ENCODE data around the gene PATJ.
"Not testable (repeated sequence)": the region's sequence is repeated elsewhere in the genome, so short reads cannot be mapped to it uniquely, and the experiment has no call there.

Gene PATJ

DNA sequence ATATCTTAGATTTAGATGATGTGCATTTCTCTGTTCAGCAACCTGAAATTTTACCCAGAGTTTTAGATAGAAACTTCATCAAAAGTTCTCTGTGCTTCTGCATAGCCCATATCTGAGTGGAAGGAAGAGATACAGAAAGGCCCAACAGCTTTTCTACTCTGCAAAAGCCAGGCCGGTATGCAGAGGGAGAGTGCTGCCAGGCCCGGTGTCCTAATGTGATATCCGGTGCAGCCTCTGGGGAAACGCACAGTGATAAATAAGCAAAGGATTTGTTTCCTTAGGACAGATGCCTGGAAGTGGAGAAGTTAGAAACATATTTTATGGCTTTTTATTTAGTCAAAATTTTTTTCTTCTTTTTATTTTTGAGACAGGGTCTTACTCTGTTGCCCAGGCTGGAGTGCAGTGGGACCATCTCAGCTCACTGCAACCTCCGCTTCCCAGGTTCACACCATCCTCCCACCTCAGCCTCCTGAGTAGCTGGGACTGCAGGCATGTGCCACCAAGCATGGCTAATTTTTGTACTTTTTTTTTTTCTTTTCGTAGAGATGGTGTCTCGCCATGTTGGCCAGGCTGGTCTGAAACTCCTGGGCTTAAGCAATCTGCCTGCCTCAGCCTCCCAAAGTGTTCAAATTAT is 145.8 kb downstream of the PATJ start:
- DNase-seq, result no peak

- DNase-seq, result no peak
Observed at GRCh38 chr1:61888808-61889207, 146.5 kb downstream of the PATJ start.

DNA sequence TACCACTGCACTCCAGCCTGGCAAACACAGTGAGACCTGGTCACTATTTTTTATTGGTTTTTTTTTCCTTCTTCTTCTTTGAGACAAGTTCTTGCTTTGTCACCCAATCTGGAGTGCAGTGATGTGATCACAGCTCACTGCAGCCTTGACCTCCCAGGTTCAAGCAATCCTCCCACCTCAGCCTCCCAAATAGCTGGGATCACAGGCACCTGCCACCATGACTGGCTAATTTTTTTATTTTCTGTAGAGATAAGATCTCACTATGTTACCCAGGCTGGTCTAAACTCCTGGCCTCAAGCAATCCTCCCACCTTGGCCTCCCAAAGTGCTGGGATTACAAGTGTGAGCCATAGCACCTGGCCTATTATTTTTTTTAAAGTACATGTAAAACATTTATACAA is 148.2 kb downstream of the PATJ start:
- DNase-seq, result not testable (repeated sequence)

DNA sequence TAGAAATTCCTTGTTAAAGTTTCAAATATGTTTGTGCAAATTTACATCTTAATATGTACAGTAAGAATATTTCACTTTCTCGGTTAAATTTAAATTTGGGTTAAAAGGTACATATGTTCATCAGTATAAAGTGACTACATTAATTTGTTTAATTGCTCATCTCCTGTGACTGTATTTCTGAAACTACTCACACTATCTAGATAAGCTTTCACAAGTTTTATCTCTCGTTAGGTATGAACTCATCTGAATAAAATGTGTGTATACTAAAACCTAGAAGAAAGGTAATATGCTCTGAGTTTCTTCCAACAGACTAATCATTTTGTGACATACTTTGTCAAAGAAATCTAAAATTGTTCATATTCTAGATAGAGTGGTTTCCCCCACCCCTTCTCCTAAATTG is 150.7 kb downstream of the PATJ start:
- no peak for DNase-seq

- DNase-seq, result not testable (repeated sequence)
Observed at GRCh38 chr1:61894296-61894695, 152.0 kb downstream of the PATJ start.

DNA sequence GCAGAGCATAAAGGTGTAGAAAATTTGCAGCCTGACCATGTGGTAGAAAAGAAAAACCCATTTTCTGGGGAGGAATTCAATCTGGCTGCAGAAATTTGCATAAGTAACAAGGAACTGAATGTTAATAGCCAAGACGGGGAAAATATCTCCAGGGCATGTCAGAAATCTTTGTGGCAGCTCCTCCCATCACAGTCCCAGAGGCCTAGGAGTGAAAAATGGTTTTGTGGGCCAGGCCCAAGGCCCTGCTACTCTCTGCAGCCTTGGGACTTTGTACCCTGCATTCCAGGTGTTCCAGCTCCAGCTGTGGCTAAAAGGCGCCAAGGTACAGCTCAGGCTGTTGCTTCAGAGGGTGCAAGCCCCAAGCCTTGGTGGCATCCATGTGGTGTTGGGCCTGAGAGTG is 152.9 kb downstream of the PATJ start:
- DNase-seq, result no peak

- no peak for DNase-seq
Observed at GRCh38 chr1:61898658-61899057, 156.4 kb downstream of the PATJ start.

GRCh38 chr1:61904354-61904753 is 162.1 kb downstream of the PATJ start:
- DNase-seq, result no peak

GRCh38 chr1:61907102-61907501 is 164.8 kb downstream of the PATJ start:
- no peak for DNase-seq

DNA sequence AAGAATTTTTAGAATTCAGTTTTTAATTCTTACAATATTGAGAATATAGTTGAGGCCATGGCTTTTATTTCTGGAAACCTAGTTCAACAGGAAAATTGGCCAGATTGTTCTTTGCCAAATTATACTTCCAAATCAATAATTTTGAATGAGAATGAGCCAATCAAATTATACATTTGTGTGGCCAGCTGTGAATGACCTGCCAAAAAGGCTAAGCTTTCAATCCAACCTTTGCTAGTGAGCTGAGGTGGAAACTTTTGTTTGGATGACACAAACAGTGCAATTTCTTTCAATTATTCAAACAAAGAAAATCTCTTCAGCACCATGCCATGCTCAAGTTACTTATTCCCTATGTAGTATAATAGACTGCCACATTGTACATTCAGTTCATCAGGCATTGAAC is 167.8 kb downstream of the PATJ start:
- DNase-seq, result no peak

DNA sequence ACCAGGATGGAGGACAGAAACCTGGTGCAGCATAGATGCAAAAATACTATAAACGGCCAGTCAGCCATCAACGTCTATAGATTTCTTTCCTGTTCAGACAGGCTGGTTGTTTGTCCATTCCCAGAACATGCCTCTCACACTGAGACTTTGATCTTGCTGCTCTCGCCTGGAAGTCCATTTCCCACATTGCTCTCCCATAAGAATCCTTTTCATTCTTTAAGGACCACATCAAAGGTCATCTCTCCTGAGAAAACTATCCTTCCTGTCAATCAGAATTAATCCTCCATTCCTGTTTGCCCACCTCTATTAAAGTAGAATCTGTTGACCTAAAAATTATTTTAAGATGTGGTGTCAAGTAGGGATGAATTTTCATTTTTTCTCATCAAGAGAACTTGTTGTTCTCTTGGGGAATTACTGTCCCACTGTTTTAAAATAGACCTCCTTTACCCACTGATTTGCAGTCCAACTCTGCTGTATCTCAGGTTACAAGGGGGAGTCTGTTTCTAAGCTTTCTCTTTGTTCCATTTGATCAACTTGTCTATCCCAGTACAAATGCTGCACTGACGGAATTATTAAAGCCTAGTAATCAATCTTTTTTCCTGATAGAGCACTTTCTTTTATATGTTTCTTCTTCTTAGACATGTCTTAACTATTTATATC is 172.7 kb downstream of the PATJ start:
- no peak for DNase-seq

DNA sequence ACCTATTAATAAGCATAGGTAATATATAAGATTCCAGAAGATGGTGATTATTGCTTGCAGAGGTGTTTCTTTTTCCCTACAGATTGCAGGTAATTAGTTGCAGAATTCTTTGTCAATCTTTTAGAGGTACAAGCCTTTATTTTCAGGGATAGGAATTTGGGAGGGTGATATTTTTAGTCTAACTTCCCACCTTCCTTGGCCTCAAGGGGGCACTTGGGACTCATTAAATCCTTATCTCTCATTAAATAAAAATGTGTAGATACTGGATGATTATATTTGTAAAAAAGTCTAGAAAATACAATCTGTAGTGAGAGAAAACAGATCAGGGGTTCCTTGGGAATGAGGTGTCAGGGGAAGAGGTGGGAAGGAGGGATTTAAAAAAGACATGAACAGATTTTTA is 179.2 kb downstream of the PATJ start:
- DNase-seq, result no peak

GRCh38 chr1:61922950-61923480 is 180.7 kb downstream of the PATJ start:
- no peak for DNase-seq

DNA sequence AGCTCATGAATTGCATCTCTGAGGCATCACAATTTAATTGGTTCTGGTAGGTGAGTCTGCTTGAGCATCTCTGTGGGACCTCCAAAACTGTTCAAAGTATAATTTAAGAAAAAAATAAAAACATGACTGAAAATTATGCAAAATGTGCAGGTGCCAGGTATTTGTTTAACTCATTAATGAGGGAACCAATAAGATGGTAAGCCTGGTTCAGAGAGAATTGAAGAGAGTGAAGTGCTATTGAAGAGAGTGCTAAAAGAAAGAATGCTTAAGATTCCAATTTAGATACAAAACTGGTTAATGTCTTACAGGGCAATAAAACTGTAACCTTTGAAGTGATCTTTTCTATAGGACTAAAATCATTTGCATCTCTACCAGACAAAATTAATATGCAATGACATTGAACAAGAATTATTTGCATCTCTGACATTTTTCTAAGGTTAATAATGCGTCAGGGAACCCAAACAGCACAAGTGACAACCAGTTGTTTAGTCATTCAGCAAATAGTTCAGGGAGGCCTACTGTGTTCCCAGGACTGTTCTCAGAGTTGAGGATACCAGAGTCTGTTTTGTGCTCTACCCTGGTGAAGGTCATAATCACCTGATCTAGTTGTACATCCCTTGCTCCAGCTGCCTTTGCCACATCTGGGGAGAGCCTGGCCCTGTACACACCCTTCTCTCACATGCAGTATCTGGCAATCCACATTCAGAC is 183.5 kb downstream of the PATJ start:
- DNase-seq, result no peak

- no peak for DNase-seq
Observed at GRCh38 chr1:61926597-61926996, 184.3 kb downstream of the PATJ start.

GRCh38 chr1:61930116-61930645 is 187.9 kb downstream of the PATJ start:
- DNase-seq, result no peak

GRCh38 chr1:61931587-61932279 is 189.5 kb downstream of the PATJ start:
- DNase-seq, result peak; percentile 34

GRCh38 chr1:61935516-61935915 is 193.2 kb downstream of the PATJ start:
- no peak for DNase-seq

DNA sequence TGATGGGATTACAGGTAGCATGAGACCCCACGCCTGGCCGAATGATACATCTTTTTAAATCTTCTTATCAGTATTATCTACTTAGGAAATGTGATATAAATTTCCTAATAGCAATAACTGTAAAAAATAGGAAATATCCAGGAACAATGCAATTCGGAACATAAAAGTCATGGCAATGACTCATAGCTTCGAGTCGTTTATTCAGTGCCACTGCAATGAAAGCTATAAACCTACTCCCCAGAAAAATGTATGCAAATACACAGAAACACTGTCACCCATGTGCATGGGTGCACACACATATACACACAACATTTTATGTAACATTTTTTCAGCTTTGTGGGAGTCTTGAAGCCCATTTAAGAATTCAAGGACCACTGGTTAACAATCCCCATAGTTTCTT is 194.6 kb downstream of the PATJ start:
- DNase-seq, result no peak

DNA sequence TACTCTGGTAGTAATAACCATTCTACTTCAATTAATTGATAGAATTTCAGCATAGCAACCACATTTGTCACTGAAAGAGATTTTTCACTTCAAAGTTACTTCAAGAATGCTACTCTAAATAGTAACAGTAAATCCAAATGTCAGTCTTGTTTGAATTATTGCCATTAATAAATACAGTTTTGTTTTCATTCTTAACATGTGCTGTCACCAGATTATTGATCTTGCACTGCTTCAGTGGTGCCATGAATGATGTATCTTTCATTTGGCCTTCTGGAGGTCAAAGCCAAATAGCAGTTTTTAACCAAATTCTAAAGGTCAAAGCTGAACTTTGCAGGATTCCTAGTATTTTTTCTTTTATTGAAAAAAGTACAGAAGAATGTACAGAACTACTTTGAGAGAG is 199.5 kb downstream of the PATJ start:
- DNase-seq, result no peak

- no peak for DNase-seq
Observed at GRCh38 chr1:61942856-61943255, 200.6 kb downstream of the PATJ start.

DNA sequence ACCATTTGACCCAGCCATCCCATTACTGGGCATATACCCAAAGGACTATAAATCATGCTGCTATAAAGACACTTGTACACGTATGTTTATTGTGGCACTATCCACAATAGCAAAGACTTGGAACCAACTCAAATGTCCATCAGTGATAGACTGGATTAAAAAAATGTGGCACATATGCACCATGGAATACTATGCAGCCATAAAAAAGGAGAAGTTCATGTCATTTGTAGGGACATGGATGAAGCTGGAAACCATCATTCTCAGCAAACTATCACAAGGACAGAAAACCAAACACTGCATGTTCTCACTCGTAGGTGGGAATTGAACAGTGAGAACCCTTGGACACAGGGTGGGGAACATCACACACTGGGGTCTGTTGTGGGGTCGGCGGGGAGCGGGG is 206.4 kb downstream of the PATJ start:
- not testable (repeated sequence) for DNase-seq

DNA sequence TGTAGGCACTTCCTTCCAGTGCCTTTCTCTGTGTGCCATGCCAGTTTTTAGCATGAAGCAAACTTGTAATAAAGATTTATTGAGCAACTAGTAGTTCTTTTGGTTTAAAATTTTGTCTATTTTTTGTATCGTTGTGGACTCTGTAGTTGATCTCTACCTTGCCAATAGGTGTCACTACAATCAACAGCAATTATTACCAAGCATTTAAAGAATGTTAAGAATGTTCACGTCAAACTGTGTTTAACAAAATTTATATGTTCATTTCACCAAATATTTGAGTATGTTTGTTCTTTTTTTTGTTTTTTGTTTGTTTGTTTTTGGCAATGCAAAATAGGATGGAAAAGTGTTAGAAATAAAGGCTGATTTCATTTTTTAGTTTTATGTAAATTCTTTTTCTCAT is 208.1 kb downstream of the PATJ start:
- DNase-seq, result peak; percentile 6

All from OCI-M1 (cell line).